HG03135 (cell line): ENCODE measurements around the gene IL10RB.

Experiments
- ATAC-seq: cut with Tn5 transposase; IDR thresholded peaks from one replicate; pipeline ENCODE4 v1.9.1; 2021; ENCODE audit warnings: mild to moderate bottlenecking, moderate library complexity; ENCODE audit not compliant: unreplicated experiment

Gene IL10RB

GRCh38 chr21:33265664-33266049, 510 bp upstream of the IL10RB start:
- peak; percentile 29 for ATAC-seq

GRCh38 chr21:33266789-33267135, 595 bp downstream of the IL10RB start:
- ATAC-seq = no peak

GRCh38 chr21:33267250-33267649, 1.1 kb downstream of the IL10RB start:
- no peak for ATAC-seq

GRCh38 chr21:33268393-33268736, 2.2 kb downstream of the IL10RB start:
- ATAC-seq = peak; percentile 1

- ATAC-seq = peak; percentile 59
Measured at GRCh38 chr21:33268737-33269441, 2.7 kb downstream of the IL10RB start.

- ATAC-seq = no peak
Measured at GRCh38 chr21:33270986-33271385, 4.8 kb downstream of the IL10RB start.

GRCh38 chr21:33273044-33273443, 6.9 kb downstream of the IL10RB start:
- no peak for ATAC-seq

- ATAC-seq = no peak
Measured at GRCh38 chr21:33278721-33279120, 12.6 kb downstream of the IL10RB start.

- ATAC-seq = no peak
Measured at GRCh38 chr21:33279330-33279820, 13.2 kb downstream of the IL10RB start.

GRCh38 chr21:33281096-33281652, 15.0 kb downstream of the IL10RB start:
- ATAC-seq = no peak

- ATAC-seq = no peak
Measured at GRCh38 chr21:33283203-33283602, 17.0 kb downstream of the IL10RB start.

- no peak for ATAC-seq
Measured at GRCh38 chr21:33286076-33286475, 19.9 kb downstream of the IL10RB start.

- ATAC-seq = no peak
Measured at GRCh38 chr21:33286600-33287456, 20.7 kb downstream of the IL10RB start.

- no peak for ATAC-seq
Measured at GRCh38 chr21:33289199-33289819, 23.1 kb downstream of the IL10RB start.

GRCh38 chr21:33290441-33290840, 24.3 kb downstream of the IL10RB start:
- no peak for ATAC-seq

GRCh38 chr21:33291686-33292085, 25.5 kb downstream of the IL10RB start:
- no peak for ATAC-seq

GRCh38 chr21:33292724-33293123, 26.6 kb downstream of the IL10RB start:
- no peak for ATAC-seq

GRCh38 chr21:33293136-33293535, 27.0 kb downstream of the IL10RB start:
- ATAC-seq = no peak

GRCh38 chr21:33293811-33294216, 27.6 kb downstream of the IL10RB start:
- no peak for ATAC-seq

- no peak for ATAC-seq
Measured at GRCh38 chr21:33296156-33296555, 30.0 kb downstream of the IL10RB start.

GRCh38 chr21:33299181-33299752, 33.1 kb downstream of the IL10RB start:
- peak; percentile 61 for ATAC-seq
